NCI-H2081 treated with DMSO at 0.1 percent for 48 hours (cell line): ENCODE data around the gene TNS1.

Source experiments
- DNase-seq: peaks from one replicate; lab custom pipeline; 2025; lab: John Stamatoyannopoulos, UW

TNS1 gene

DNA sequence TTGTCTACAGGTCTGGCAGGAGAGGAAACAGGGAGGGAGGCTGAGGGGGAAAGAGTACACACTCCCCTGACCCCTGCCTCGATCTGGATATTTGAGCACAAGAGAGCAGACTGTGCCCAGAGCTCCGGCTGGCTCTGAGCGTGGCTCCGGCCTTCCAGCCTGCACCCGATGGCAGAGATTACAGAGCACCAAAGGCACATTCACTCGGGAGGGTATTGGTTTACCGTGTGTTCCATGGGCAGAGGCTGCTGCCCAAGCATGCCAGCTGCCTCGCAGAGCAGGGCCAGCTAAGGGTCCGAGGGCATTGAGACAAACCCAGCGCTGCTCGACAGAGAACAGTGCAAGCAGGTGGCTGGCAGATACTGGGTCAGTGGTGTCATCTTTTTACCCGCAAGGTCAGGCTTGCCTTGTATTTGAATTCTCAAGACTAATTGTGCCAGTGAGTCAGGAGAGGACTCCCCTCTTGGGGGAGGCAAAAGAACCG, 132.2 kb downstream of the TNS1 start:
- no peak for DNase-seq

GRCh38 chr2:217868911-217869334, 133.9 kb downstream of the TNS1 start:
- no peak for DNase-seq

DNA sequence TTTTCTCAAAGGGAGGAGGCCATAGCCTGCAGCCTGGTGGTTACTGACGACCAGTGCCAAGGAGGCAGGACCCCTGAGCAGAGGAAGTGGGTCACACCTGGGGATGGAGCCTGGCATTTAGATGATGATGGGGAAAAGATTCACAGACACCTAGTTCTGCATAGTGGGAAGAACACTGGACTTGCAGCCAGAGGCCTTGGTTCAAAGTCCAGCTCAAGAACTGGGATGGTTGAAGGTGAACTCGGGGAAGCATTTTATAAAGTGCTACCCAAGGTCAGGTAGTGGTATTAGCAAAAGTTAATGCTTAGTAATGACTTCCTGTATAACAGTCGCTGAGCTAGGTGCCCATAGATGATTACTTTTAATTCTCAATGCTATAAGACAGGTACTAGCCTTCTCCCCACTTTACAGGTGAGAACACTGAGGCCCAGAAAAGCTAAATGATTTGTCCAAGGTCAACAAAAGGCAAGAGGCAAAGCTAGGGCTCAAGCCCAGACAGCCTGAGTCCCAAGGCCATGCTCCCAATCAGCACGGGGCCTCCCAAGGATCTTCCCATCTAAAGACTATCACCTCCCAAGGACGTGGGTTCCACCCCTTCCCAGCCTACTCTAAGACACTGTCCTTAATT, 134.4 kb downstream of the TNS1 start:
- DNase-seq, result no peak

GRCh38 chr2:217866457-217866856, 136.3 kb downstream of the TNS1 start:
- no peak for DNase-seq

GRCh38 chr2:217864963-217865772, 137.6 kb downstream of the TNS1 start:
- no peak for DNase-seq

- no peak for DNase-seq
Observed at GRCh38 chr2:217863883-217864282, 138.9 kb downstream of the TNS1 start.

- DNase-seq, result no peak
Observed at GRCh38 chr2:217861334-217861877, 141.4 kb downstream of the TNS1 start.

GRCh38 chr2:217859926-217860325, 142.9 kb downstream of the TNS1 start:
- DNase-seq, result no peak

GRCh38 chr2:217858519-217859491, 144.0 kb downstream of the TNS1 start:
- no peak for DNase-seq

- no peak for DNase-seq
Observed at GRCh38 chr2:217857624-217858506, 144.9 kb downstream of the TNS1 start.

GRCh38 chr2:217856871-217857270, 145.9 kb downstream of the TNS1 start:
- DNase-seq, result no peak

DNA sequence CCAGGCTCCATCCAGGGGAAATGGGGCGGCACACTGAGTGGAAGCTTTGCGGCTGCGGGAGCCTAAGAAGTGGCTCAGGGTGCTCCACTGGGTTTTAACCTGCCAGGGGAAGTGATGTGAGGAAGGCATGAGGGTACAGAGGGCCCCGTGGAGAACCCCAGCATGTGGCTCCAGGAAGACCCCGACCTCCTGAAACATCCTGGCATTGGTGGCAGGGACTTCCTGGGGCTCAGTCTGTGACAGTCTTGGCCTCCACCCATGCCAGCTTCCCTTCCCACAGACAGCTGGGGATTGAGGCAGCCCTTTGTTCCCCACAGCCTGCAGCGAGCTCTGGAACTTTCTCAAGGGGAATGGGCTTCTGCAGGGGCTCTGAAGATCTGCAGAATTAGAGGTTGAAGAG, 146.6 kb downstream of the TNS1 start:
- DNase-seq, result no peak

GRCh38 chr2:217854684-217855420, 147.9 kb downstream of the TNS1 start:
- DNase-seq, result no peak

GRCh38 chr2:217853961-217854360, 148.8 kb downstream of the TNS1 start:
- no peak for DNase-seq

DNA sequence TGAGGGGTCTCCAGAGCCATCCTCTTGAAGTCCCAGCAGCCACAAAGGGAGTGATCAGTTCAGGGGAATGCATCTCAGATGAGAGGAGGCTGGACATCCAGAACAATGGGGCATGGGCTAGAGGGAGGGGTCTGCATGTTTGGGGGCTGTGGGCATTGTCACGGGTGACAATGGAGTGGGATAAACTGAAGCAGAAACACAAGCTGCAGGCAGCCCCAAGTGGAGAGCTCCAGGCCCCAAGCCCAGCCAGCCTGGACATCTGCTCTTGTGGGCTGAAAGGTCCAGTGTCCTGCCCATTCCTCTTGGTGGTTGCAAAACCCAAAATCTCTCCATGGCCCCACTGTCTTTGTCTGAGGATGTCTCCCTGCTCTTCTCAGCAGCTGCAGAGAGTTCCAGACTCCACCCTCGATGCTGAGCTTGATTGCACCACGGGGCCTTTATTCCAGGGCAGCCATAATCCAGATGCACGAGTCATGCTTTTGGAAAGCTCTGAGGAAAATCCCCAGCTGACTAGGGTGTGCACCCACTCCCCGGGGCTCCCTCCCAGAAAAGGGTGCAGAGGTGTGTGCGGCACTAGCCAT, 149.4 kb downstream of the TNS1 start:
- no peak for DNase-seq

- no peak for DNase-seq
Observed at GRCh38 chr2:217852555-217853211, 150.1 kb downstream of the TNS1 start.

GRCh38 chr2:217851191-217852020, 151.4 kb downstream of the TNS1 start:
- no peak for DNase-seq
